NCI-H748 treated with DMSO at 0.1 percent for 48 hours (cell line): Measurements from ENCODE around the gene PRKAB2.
"Not testable (repeated sequence)": the region's sequence is repeated elsewhere in the genome, so short reads cannot be mapped to it uniquely, and the experiment has no call there.

Source experiments
- DNase-seq: peaks from one replicate; lab custom pipeline; 2025; lab: John Stamatoyannopoulos, UW

The PRKAB2 gene

DNA sequence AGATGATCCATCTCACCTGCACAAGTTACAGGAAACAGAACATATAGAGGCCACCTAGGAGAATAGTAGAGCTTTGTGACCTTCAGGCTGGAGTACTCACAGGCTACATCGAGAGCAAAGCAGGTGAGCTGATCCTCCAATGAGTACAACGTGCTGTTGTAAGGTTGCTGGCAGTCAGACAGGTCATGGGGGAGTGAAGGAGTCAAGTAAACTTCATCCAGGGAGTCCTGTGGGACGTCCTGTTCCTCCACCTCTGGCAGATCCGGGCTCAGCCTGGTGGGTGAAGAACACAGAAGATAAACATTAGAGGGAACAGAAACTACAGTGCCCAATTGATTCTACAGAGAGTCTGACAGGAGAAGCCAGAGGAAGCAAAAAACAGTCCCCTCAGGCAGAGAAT lies 62.5 kb downstream of the PRKAB2 start:
- no peak for DNase-seq

DNA sequence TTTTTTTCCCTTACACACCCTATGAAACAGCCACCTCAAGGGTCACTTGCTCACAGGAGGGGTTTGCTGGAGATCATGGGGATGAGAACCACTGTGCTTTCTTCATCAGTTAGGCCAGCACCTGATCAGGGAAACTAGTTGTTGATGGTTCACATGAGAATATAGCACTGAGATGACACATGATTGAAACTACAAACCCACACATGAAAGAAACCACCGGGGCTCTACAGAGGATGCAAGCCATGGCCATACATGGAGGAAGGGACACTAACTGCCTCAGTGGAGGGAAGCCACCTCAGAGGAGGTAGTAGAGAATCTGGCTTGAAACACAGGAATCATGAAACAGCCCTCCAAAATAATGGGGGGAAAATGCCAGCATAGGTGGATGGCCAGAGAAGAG lies 63.2 kb downstream of the PRKAB2 start:
- no peak for DNase-seq

DNA sequence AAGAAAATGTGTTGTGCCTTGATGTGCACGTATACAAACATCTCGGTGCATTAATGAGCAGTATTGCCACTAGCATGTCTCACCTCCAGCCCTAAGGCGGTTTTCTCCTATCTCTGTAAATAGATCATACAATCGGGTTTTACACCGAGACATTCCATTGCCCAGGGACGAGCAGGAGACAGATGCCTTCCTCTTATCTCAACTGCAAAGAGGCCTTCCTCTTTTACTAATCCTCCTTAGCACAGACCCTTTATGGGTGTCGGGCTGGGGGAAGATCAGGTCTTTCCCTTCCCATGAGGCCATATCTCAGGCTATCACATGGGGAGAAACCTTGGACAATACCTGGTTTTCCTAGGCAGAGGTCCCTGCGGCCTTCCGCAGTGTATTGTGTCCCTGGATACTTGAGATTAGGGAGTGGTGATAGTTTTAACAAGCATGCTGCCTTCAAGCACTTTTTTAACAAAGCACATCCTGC lies 65.8 kb downstream of the PRKAB2 start:
- DNase-seq = not testable (repeated sequence)

DNA sequence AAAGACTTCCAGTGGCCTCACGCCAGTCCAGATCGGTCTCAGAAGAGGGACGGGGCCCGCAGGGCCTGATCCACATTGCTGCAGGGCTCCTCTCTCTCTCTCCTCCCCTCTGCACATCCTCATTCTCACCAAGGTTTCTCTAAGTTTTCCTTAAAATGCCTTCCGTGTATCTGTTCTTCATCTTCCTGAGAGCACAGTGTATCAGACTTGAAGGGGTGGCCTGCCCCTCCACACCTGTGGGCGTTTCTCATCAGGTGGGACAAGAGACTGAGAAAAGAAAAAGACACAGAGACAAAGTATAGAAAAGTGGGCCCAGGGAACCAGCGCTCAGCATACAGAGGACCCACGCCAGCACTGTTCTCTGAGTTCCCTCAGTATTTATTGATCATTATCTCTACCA lies 66.4 kb downstream of the PRKAB2 start:
- no peak for DNase-seq
